NOMO-1 treated with dmso at 0.1 percent for 144 hours (cell line): ENCODE measurements around the gene LARP7.
"Not testable (repeated sequence)": the region's sequence is repeated elsewhere in the genome, so short reads cannot be mapped to it uniquely, and the experiment has no call there.

Source experiments
- DNase-seq: peaks from one replicate; lab custom pipeline; 2025; ENCODE audit not compliant: unreplicated experiment; lab: John Stamatoyannopoulos, UW

Gene LARP7

GRCh38 chr4:112636688-112637551, at the start of gene LARP7, which contains the start of gene ZGRF1:
Gene LARP7, plus strand, starts transcription at chr4:112637143. Its CDS starts 7,527 bp downstream, at chr4:112644670.
Gene ZGRF1, minus strand, starts transcription at chr4:112636909. Its CDS starts 3,733 bp downstream, at chr4:112633176.
- DNase-seq: peak; percentile 97

- DNase-seq: no peak
These were observed 47.7 kb upstream of the LARP7 start for GRCh38 chr4:112589206-112589605.

- DNase-seq: no peak
These were observed 45.4 kb upstream of the LARP7 start for GRCh38 chr4:112591593-112591992.

- no peak for DNase-seq
These were observed 44.2 kb upstream of the LARP7 start for GRCh38 chr4:112592717-112593116.

- DNase-seq: no peak
These were observed 43.4 kb upstream of the LARP7 start for GRCh38 chr4:112593438-112594133.

- no peak for DNase-seq
These were observed 42.0 kb upstream of the LARP7 start for GRCh38 chr4:112594993-112595392.

GRCh38 chr4:112604589-112604988, 32.4 kb upstream of the LARP7 start:
- DNase-seq: no peak

- not testable (repeated sequence) for DNase-seq
These were observed 24.1 kb upstream of the LARP7 start for GRCh38 chr4:112612814-112613213.

- no peak for DNase-seq
These were observed 20.0 kb upstream of the LARP7 start for GRCh38 chr4:112616984-112617383.

- DNase-seq: no peak
These were observed 10.7 kb upstream of the LARP7 start for GRCh38 chr4:112626228-112626627.

- DNase-seq: no peak
These were observed 3.3 kb upstream of the LARP7 start for GRCh38 chr4:112633477-112634235.

- DNase-seq: no peak
These were observed 566 bp downstream of the LARP7 start for GRCh38 chr4:112637552-112637866.

- no peak for DNase-seq
These were observed 5.6 kb downstream of the LARP7 start for GRCh38 chr4:112642526-112642925.

- DNase-seq: not testable (repeated sequence)
These were observed 7.9 kb downstream of the LARP7 start for GRCh38 chr4:112644595-112645535.

- DNase-seq: no peak
These were observed 8.8 kb downstream of the LARP7 start for GRCh38 chr4:112645541-112646329.

- no peak for DNase-seq
These were observed 9.9 kb downstream of the LARP7 start for GRCh38 chr4:112646632-112647537.

- DNase-seq: no peak
These were observed 10.8 kb downstream of the LARP7 start for GRCh38 chr4:112647785-112648184.

GRCh38 chr4:112648263-112649054, 11.5 kb downstream of the LARP7 start:
- no peak for DNase-seq
